Activated naive CD4-positive, alpha-beta T cell treated with anti-CD3 and anti-CD28 coated beads, Interleukin-2, amount 50 U/mL, for 24 hours (primary cell): Measurements from ENCODE around the gene SPAM1.
"Not testable (repeated sequence)": the region's sequence is repeated elsewhere in the genome, so short reads cannot be mapped to it uniquely, and the experiment has no call there.

ENCODE experiments used
- H3K27ac Mint-ChIP-seq: one replicate; pipeline ENCODE4 v1.8.0; 2021; ENCODE audit warnings: mild to moderate bottlenecking, mixed read lengths
- H3K27me3 Mint-ChIP-seq: one replicate; pipeline ENCODE4 v1.8.0; 2021; ENCODE audit warnings: mixed read lengths
- H3K36me3 Mint-ChIP-seq: one replicate; pipeline ENCODE4 v1.8.0; 2021; ENCODE audit warnings: mixed read lengths
- H3K4me1 Mint-ChIP-seq: one replicate; pipeline ENCODE4 v1.8.0; 2021; ENCODE audit warnings: mixed read lengths
- H3K4me3 Mint-ChIP-seq: one replicate; pipeline ENCODE4 v1.8.0; 2021; ENCODE audit warnings: mild to moderate bottlenecking, mixed read lengths
- H3K9me3 Mint-ChIP-seq: one replicate; pipeline ENCODE4 v1.8.0; 2021; ENCODE audit warnings: mixed read lengths

Gene SPAM1

DNA sequence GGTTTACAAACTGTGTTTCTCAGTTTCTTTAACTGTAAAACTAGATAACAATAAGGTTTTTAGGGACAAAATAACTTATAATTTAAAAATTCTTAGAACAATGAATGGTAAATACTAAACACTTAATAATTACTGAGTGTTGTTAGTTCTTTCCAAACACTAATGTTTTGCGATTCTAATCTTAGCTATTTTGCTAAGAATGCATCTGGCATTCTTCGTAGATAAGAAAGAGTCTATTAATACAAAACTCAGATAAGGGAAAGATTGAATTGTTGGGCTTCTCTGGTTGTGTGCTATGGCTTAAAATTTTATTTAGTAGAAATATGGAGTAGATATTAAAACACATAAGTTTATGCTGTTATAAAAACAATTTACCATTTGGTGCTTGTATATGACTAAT lies 62.4 kb downstream of the SPAM1 start:
- Mint-ChIP-seq H3K4me3 (no peak overlapping the region), H3K27ac (no peak overlapping the region), H3K4me1 (no peaks in the 10 kb centered on the region), H3K9me3 (peaks cover 5% of the 10 kb centered on the region), H3K27me3 (no peaks in the 10 kb centered on the region), H3K36me3 (no peaks in the 10 kb centered on the region)

DNA sequence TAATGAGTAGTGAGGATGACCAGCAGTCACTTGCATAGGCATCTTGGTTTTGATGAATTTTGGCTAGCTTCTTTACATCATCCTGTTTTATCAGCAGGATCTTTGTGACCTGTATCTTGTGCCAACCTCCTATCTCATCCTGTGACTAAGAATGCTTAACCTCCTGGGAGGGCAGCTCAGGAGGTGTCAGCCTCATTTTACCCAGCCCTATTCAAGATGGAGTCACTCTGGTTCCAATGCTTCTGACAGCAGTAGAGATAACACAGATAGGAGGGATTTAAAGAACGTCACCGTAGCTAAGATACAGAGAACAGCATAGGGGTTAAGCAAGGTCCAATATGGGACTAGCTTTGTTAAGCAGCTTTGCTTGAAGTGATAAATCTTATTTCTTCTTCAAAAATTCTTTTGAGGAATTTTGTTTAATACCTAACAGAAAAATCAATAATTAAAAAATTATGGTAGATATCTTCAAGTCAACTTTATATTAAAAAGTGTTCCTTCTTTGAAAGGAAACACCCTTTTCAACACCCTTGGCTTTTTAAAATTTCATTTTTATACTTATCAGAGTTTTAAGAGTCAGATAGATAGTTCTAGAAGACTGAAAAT lies 68.0 kb downstream of the SPAM1 start:
- Mint-ChIP-seq H3K9me3 (no peaks in the 10 kb centered on the region), H3K4me3 (no peak overlapping the region), H3K27me3 (peaks cover 1% of the 10 kb centered on the region), H3K27ac (no peak overlapping the region), H3K4me1 (no peaks in the 10 kb centered on the region), H3K36me3 (no peaks in the 10 kb centered on the region)

DNA sequence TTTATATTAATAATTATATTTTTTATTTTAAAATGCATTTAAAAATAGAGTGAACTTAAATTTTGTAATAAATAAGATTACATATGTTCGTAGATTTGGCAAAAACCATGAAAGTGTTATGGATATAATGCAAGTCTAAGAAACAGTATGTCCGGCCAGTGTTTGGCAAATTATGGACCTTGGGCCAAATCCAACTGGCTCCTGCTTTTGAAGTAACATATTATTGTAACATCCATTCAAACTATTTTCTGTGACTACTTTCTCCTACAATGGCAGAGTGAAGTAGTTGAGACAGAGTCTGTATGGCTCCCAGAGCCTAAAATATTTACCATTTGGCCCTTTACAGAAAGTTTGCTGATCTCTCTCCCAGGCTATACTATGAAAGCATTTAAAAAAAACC lies 69.0 kb downstream of the SPAM1 start:
- Mint-ChIP-seq H3K36me3 (no peaks in the 10 kb centered on the region), H3K27me3 (peaks cover 1% of the 10 kb centered on the region), H3K4me3 (no peak overlapping the region), H3K27ac (no peak overlapping the region), H3K9me3 (no peaks in the 10 kb centered on the region), H3K4me1 (no peaks in the 10 kb centered on the region)

DNA sequence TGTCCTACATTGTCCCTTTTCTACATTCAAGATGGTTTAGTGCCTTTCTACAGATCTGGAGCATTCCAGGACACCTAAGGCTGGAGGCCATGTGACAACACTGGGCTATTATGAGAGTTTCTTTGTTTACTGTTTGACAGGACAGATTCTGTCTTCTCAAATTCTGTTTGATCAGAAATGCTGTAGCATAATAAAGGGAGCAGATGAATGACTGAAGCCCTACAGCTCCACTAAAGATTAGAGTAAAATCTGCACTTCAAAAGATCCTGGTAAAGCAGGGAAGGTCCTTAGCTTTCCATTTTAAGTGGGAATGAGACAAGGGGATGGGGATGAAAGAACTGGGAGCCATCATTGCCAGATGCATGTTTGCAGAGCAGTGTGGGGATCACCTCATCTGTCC lies 69.4 kb downstream of the SPAM1 start:
- Mint-ChIP-seq H3K36me3 (no peaks in the 10 kb centered on the region), H3K9me3 (no peaks in the 10 kb centered on the region), H3K4me1 (no peaks in the 10 kb centered on the region), H3K4me3 (no peak overlapping the region), H3K27me3 (peaks cover 1% of the 10 kb centered on the region), H3K27ac (no peak overlapping the region)

DNA sequence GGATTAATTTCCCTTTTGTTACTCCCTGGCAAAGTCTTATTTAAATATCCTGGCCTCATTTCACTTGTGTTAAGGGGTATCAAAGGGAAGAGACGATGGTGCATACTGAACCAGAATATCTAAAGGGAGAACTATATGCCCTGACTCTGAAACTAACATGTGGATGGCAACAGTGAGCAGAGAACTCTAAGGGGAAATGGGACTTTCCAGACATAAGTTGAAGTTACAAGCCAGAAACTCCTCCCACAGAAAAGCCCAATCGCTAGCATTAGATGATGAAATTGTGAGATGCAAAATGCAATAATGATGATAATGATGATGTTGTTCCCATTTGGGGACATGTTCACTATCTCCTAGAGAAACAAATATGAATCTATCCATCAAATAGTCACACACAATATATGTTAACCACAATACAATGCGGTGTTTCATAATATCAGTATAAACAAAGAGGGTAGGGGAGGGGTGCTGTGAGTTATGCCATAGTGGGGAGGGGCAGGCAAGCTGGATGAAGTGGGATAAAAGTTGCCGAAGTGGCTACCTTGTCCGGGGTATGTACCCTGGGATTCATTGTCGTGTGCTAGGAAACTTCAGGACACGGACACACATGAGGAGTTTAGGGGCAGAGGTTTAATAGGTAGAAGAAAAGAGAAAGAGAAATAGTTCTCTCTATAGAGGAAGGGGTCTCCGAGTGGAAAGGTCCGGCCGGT lies 70.7 kb downstream of the SPAM1 start:
- Mint-ChIP-seq H3K36me3 (no peaks in the 10 kb centered on the region), H3K9me3 (no peaks in the 10 kb centered on the region), H3K27ac (no peak overlapping the region), H3K4me3 (no peak overlapping the region), H3K27me3 (peaks cover 1% of the 10 kb centered on the region), H3K4me1 (no peaks in the 10 kb centered on the region)

DNA sequence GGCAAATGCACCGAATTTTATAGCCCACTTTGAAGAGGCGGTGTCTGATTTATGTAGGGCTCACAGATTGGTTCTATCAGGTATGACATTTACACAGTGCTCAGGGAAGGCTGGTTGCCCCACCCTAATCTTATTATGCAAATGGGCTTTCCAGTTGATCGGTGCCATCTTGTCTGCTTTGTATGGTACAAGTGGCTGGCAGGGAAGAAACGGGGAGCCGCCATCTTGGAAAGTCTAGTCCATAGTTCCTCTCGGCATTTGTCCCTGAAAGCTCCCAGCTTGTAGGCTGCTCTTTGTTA lies 71.2 kb downstream of the SPAM1 start:
- H3K36me3 Mint-ChIP-seq, result no peaks in the 10 kb centered on the region
- H3K27ac Mint-ChIP-seq, result no peak overlapping the region
- no peak overlapping the region for H3K4me3 Mint-ChIP-seq

DNA sequence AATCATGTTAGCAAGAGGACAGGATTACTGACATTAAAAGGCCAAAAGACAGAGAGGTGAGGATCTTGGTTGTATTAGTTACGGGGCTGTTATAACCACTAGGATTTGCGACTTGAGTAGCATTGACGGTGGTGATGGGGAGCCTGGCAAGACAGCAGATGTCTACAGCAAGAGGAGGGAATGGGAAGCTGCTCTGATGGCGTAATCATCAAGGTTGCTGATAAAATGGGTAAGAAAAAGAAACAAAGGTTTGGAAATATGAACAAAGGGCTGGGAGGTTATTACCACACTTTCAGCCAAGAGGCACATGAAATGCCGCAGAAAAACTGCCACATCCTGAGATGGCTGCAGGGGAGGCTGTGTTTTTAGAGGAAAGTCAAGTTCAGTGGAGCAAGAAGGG lies 73.9 kb downstream of the SPAM1 start:
- Mint-ChIP-seq H3K27ac (no peak overlapping the region), H3K36me3 (no peaks in the 10 kb centered on the region), H3K9me3 (no peaks in the 10 kb centered on the region), H3K4me3 (no peak overlapping the region), H3K27me3 (peaks cover 1% of the 10 kb centered on the region), H3K4me1 (no peaks in the 10 kb centered on the region)

More for the DNA sequence above, 71.2 kb downstream of the SPAM1 start:
- Mint-ChIP-seq H3K27me3 (peaks cover 1% of the 10 kb centered on the region), H3K4me1 (no peaks in the 10 kb centered on the region), H3K9me3 (no peaks in the 10 kb centered on the region)

DNA sequence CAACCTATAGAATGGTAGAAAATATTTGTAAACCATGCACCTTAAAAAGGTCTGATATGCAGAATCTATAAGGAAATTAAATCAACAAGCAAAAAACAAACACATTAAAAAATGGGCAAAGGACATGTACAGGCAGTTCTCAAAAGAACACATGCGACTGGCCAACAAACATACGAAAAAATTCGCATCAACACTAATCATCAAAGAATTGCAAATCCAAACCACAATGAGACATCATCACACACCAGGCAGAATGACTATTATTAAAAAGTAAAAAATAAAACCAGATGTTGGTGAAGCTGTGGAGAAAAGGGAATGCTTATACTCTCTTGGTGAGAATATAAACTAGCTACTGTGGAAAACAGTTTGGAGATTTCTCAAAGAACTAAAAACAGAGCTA lies 74.7 kb downstream of the SPAM1 start:
- Mint-ChIP-seq H3K36me3 (no peaks in the 10 kb centered on the region), H3K27ac (no peak overlapping the region), H3K4me1 (no peaks in the 10 kb centered on the region), H3K4me3 (no peak overlapping the region), H3K9me3 (no peaks in the 10 kb centered on the region), H3K27me3 (peaks cover 1% of the 10 kb centered on the region)

DNA sequence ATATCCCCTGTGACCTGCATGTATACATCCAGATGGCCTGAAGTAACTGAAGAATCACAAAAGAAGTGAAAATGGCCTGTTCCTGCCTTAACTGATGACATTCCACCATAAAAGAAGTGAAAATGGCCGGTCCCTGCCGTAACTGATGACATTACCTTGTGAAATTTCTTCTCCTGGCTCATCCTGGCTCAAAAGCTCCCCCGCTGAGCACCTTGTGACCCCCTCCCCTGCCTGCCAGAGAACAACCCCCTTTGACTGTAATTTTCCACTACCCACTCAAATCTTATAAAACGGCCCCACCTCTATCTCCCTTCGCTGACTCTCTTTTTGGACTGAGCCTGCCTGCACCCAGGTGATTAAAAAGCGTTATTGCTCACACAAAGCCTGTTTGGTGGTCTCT lies 83.3 kb downstream of the SPAM1 start:
- not testable (repeated sequence) for H3K4me3 Mint-ChIP-seq, H3K36me3 Mint-ChIP-seq, H3K9me3 Mint-ChIP-seq, H3K27me3 Mint-ChIP-seq, H3K27ac Mint-ChIP-seq, H3K4me1 Mint-ChIP-seq

DNA sequence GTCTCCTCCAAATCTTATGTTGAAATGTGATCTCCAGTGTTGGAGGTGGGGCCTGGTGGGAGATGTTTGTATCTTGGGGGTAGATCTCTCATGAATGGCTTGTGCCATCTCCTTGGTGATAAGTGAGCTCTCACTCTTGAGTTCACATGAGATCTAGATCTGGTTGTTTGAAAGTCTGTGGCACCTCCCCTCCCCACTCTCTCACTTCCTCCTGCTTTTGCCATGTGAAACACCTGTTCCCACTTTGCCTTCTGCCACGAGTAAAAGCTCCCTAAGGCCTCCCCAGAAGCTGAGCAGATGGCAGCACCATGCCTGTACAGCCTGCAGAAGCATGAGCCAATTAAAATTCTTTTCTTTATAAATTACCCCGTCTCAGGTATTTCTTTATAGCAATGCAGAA lies 84.3 kb downstream of the SPAM1 start:
- H3K4me3 Mint-ChIP-seq, result no peak overlapping the region
- H3K4me1 Mint-ChIP-seq, result no peaks in the 10 kb centered on the region
- no peaks in the 10 kb centered on the region for H3K9me3 Mint-ChIP-seq
- peaks cover 2% of the 10 kb centered on the region for H3K36me3 Mint-ChIP-seq
- H3K27ac Mint-ChIP-seq, result no peak overlapping the region
- peaks cover 3% of the 10 kb centered on the region for H3K27me3 Mint-ChIP-seq
